OCI-LY1 (cell line): Measurements from ENCODE around the gene SLC25A4.

Source experiments
- CTCF ChIP-seq: fragments of 200-600 bp; sonication (generic), shearing (Covaris generic); IDR thresholded peaks from 2 replicates; pipeline ENCODE4 v1.5.1; 2017; ENCODE audit warnings: mild to moderate bottlenecking, antibody characterized with exemption, low read length, moderate library complexity, mixed read lengths
- EZH2 ChIP-seq: fragments of 200-600 bp; sonication (generic), shearing (Covaris generic); IDR thresholded peaks from 2 replicates; pipeline ENCODE4 v1.8.0; 2017; ENCODE audit warnings: borderline replicate concordance, mixed run types, mild to moderate bottlenecking, antibody characterized with exemption, low read length, moderate library complexity, mixed read lengths

GRCh38 chr4:185108185-185108584 is 34.9 kb upstream of the SLC25A4 start:
- TF ChIP-seq EZH2 (no peak), CTCF (no peak)
